ENCODE data around the gene LRRC4B. TPM values are rescaled to one million over a fixed set of nuclear protein-coding genes. Genes with fewer than 3 reads are reported as not detected.
"Not testable (repeated sequence)": the region's sequence is repeated elsewhere in the genome, so short reads cannot be mapped to it uniquely, and the experiment has no call there.

Gene LRRC4B, protein sequence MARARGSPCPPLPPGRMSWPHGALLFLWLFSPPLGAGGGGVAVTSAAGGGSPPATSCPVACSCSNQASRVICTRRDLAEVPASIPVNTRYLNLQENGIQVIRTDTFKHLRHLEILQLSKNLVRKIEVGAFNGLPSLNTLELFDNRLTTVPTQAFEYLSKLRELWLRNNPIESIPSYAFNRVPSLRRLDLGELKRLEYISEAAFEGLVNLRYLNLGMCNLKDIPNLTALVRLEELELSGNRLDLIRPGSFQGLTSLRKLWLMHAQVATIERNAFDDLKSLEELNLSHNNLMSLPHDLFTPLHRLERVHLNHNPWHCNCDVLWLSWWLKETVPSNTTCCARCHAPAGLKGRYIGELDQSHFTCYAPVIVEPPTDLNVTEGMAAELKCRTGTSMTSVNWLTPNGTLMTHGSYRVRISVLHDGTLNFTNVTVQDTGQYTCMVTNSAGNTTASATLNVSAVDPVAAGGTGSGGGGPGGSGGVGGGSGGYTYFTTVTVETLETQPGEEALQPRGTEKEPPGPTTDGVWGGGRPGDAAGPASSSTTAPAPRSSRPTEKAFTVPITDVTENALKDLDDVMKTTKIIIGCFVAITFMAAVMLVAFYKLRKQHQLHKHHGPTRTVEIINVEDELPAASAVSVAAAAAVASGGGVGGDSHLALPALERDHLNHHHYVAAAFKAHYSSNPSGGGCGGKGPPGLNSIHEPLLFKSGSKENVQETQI
- 1 to 10 TPM; 2.3 to 7.0 TPM for total RNA-seq
- 48.9 TPM for polyA plus RNA-seq (2013, experiment 1 of 2)
- 53.8 TPM for polyA plus RNA-seq (2013, experiment 2 of 2)
- long read RNA-seq, experiment 1, partial matches to known transcripts, result 0 of 3 reads
- long read RNA-seq, experiment 1, other reads (novel, unspliced or antisense), result 3 of 3 reads
- long read RNA-seq, experiment 2, partial matches to known transcripts, result 0 of 3 reads
- long read RNA-seq, experiment 2, other reads (novel, unspliced or antisense), result 3 of 3 reads
- long read RNA-seq, experiment 3, result 0 reads
- long read RNA-seq, experiment 4, result 0 reads

DNA sequence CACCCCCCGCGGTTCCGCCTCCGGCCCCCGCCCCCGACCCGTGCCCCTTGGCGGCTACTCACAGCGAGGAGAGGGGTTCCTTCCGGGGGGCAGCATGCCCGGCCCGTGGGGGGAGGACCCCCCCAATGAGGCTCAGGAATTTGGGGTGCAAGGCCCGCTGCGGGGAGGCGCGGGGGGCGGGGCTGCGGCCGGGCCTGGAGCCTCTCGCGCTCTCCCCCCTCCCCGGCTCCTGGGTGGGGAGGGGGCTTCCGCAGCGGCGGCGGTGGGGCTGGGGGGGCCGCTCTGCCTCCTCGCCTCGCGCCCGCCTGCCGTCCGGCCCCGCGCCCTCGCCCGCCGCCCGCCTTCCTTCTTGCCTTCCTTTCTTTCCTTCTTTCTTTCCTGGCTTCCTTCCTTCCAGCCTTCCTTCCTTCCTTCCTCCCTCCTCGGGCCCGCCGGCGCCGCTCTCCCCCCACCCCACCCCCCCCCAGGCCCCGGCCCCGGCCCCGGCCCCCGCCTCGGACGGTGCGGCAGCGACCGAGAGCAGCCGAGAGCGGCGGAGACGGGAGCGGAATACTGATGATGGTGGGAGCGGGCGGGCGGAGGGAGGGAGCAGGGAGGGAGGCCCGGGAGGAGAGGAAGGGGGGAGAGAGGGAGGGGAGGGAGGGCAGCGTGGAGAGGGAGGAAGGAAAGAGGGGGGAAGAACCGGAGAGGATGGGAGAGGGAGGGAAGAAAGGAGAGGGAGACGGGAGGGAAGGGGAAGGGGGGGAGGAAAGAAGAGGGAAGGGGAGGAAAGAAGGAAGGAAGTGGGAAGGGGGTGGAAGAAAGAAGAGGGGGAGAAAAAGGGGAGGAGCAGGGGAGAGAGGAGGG is at the start of gene LRRC4B:
TSS of gene LRRC4B (minus strand) at position 554 of the 846 bp plus-strand sequence. CDS start 19,597 bp downstream, outside the sequence.
- TF ChIP-seq, protein P1, sequence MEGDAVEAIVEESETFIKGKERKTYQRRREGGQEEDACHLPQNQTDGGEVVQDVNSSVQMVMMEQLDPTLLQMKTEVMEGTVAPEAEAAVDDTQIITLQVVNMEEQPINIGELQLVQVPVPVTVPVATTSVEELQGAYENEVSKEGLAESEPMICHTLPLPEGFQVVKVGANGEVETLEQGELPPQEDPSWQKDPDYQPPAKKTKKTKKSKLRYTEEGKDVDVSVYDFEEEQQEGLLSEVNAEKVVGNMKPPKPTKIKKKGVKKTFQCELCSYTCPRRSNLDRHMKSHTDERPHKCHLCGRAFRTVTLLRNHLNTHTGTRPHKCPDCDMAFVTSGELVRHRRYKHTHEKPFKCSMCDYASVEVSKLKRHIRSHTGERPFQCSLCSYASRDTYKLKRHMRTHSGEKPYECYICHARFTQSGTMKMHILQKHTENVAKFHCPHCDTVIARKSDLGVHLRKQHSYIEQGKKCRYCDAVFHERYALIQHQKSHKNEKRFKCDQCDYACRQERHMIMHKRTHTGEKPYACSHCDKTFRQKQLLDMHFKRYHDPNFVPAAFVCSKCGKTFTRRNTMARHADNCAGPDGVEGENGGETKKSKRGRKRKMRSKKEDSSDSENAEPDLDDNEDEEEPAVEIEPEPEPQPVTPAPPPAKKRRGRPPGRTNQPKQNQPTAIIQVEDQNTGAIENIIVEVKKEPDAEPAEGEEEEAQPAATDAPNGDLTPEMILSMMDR (conservative IDR thresholded peaks at IDR 0.05), result no peak
- Mint-ChIP-seq H3K36me3 (ENCODE audit: low read depth) (no peaks in the 10 kb centered on the region), H3K27ac (no peak within 1 kb of the TSS), H3K9me3 (no peaks in the 10 kb centered on the region), H3K27me3 (ENCODE audit: insufficient read depth) (peaks cover 76% of the 10 kb centered on the region), H3K4me3 (peak within 1 kb of the TSS; percentile 39), H3K4me1 (no peaks in the 10 kb centered on the region)
- WGBS, 2 experiments (ENCODE audit: insufficient coverage in 1 of 2, insufficient read length in 1 of 2), result 29 to 35% methylated on average over 17 to 36 of the region's 65 CpGs
- Histone ChIP-seq H3K9me3 (ENCODE audit: control insufficient read depth, low read length) (no peaks in the 10 kb centered on the region), H3K36me3 (ENCODE audit: control insufficient read depth, insufficient read depth, low read length) (no peaks in the 10 kb centered on the region), H3K9ac (ENCODE audit: extremely low read depth, low read length, poor library complexity, severe bottlenecking) (no peak within 1 kb of the TSS), H3K4me3 (ENCODE audit: low read length) (no peak within 1 kb of the TSS), H3K4me1 (ENCODE audit: control insufficient read depth, insufficient read depth, low read length) (no peaks in the 10 kb centered on the region), H3K27ac (ENCODE audit: low read depth, low read length) (peak within 1 kb of the TSS; percentile 44), H3K27me3 (ENCODE audit: control insufficient read depth, insufficient read depth, low read length, poor library complexity, severe bottlenecking) (peaks cover 28% of the 10 kb centered on the region)
- peak; percentile 84 for DNase-seq

DNA sequence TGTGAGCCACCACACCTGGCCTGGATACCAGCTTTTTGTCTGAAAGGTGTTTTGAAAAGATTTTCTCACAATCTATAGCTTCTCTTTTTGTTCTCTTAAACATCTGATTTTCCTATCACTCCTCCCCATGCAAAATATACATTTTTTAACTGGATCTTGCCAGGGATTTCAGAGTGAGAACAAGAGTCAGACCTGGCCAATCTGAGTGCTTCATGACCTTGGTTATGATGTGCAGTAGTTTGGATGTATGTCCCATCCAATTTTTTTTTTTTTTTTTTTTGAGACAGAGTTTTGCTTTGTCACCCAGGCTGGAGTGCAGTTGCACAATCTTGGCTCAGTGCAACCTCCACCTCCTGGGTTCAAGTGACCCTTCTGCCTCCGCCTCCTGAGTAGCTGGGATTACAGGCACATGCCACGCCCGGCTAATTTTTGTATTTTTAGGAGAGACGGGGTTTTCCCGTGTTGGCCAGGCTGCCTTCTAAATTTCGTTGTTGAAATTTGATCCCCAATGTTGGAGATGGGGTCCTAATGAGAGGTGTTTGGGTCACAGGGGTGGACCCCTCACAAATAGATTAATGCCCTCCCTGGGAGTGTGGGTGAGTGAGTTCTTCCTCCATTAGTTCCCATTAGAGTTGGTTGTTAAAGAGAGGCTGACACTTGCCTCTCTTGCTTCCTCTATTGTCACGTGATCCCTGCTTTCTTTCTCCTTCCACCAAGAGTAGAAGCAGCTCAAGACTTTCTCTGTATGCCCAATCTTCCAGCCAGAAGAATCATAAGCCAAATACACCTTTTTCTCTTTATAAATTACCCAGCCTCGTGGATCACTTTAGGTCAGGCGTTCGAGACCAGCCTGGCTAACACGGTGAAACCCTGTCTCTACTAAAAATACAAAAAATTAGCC is 44.5 kb upstream of the LRRC4B start:
- not testable (repeated sequence) for H3K27ac Mint-ChIP-seq; H3K4me3 ChIP-seq (ENCODE audit: low read length); H3K4me1 ChIP-seq (ENCODE audit: control insufficient read depth, insufficient read depth, low read length); H3K9me3 ChIP-seq (ENCODE audit: control insufficient read depth, low read length); H3K4me1 Mint-ChIP-seq; H3K36me3 ChIP-seq (ENCODE audit: control insufficient read depth, insufficient read depth, low read length); H3K27ac ChIP-seq (ENCODE audit: low read depth, low read length); H3K36me3 Mint-ChIP-seq (ENCODE audit: low read depth); H3K9ac ChIP-seq (ENCODE audit: extremely low read depth, low read length, poor library complexity, severe bottlenecking); DNase-seq; H3K27me3 ChIP-seq (ENCODE audit: control insufficient read depth, insufficient read depth, low read length, poor library complexity, severe bottlenecking); H3K4me3 Mint-ChIP-seq
- Mint-ChIP-seq H3K27me3 (ENCODE audit: insufficient read depth) (peaks cover 24% of the 10 kb centered on the region), H3K9me3 (peaks cover 12% of the 10 kb centered on the region)
- WGBS, 2 experiments (ENCODE audit: insufficient coverage in 1 of 2, insufficient read length in 1 of 2), result 79% methylated on average over 5 of the region's 11 CpGs; no CpG with 5 or more reads in 1 of the 2 experiments

Measured in endodermal cell (in vitro differentiated cells).